T-helper 1 cell (primary cell): ENCODE measurements around the gene VSIG10L.

Experiments
- DNase-seq, 5 donors: peaks; one replicate each; pipeline ENCODE4 v3.0.0-alpha.2; 2012 to 2020

VSIG10L gene

GRCh38 chr19:51337861-51338562 is 3.9 kb downstream of the VSIG10L start:
- DNase-seq = no peak

GRCh38 chr19:51337141-51337860 is 4.6 kb downstream of the VSIG10L start:
- no peak for DNase-seq

GRCh38 chr19:51333836-51334460 is 8.0 kb downstream of the VSIG10L start:
- no peak for DNase-seq

GRCh38 chr19:51331716-51332115 is 10.2 kb downstream of the VSIG10L start:
- no peak for DNase-seq

GRCh38 chr19:51331193-51331592 is 10.7 kb downstream of the VSIG10L start:
- no peak for DNase-seq

- DNase-seq = no peak
These were observed 11.6 kb downstream of the VSIG10L start for GRCh38 chr19:51330366-51330765.

GRCh38 chr19:51329411-51329810 is 12.5 kb downstream of the VSIG10L start:
- no peak for DNase-seq

GRCh38 chr19:51327066-51328001 is 14.6 kb downstream of the VSIG10L start:
- DNase-seq = peak in 3 of 5 donors; percentile 21 to 72 (median 35)

- DNase-seq = no peak
These were observed 15.5 kb downstream of the VSIG10L start for GRCh38 chr19:51326216-51327065.

GRCh38 chr19:51325161-51325976 is 16.6 kb downstream of the VSIG10L start:
- no peak for DNase-seq

- no peak for DNase-seq
These were observed 17.8 kb downstream of the VSIG10L start for GRCh38 chr19:51324167-51324481.

GRCh38 chr19:51323481-51324166 is 18.3 kb downstream of the VSIG10L start:
- no peak for DNase-seq

- no peak for DNase-seq
These were observed 20.1 kb downstream of the VSIG10L start for GRCh38 chr19:51321799-51322198.

- no peak for DNase-seq
These were observed 21.7 kb downstream of the VSIG10L start for GRCh38 chr19:51320280-51320657.

GRCh38 chr19:51319649-51320279 is 22.2 kb downstream of the VSIG10L start:
- DNase-seq = no peak

- no peak for DNase-seq
These were observed 23.0 kb downstream of the VSIG10L start for GRCh38 chr19:51318687-51319648.

- no peak for DNase-seq
These were observed 24.0 kb downstream of the VSIG10L start for GRCh38 chr19:51317968-51318367.

GRCh38 chr19:51317376-51317775 is 24.6 kb downstream of the VSIG10L start:
- DNase-seq = peak in 1 of 5 donors; percentile 4

- DNase-seq = peak in 1 of 5 donors; percentile 6
These were observed 25.3 kb downstream of the VSIG10L start for GRCh38 chr19:51316688-51317087.
